ENCODE results near the gene DNAAF3.
A peak's percentile ranks its signal among the peaks of the same experiment; 100 is the strongest.
"Not testable (repeated sequence)": the region's sequence is repeated elsewhere in the genome, so short reads cannot be mapped to it uniquely, and the experiment has no call there.

The DNAAF3 gene

GRCh38 chr19:55175117-55175867 is 8.9 kb upstream of the DNAAF3 start:
- no peak for DNase-seq (ENCODE audit: low spot score)

GRCh38 chr19:55174425-55175116 is 8.2 kb upstream of the DNAAF3 start:
- no peak for DNase-seq (ENCODE audit: low spot score)

GRCh38 chr19:55173714-55174409 is 7.4 kb upstream of the DNAAF3 start:
- DNase-seq (ENCODE audit: low spot score), result peak; percentile 94

GRCh38 chr19:55173186-55173713 is 6.8 kb upstream of the DNAAF3 start:
- no peak for DNase-seq (ENCODE audit: low spot score)

- DNase-seq (ENCODE audit: low spot score), result peak; percentile 71
Observed at GRCh38 chr19:55172741-55173140, 6.3 kb upstream of the DNAAF3 start.

- not testable (repeated sequence) for DNase-seq (ENCODE audit: low spot score)
Observed at GRCh38 chr19:55172318-55172717, 5.9 kb upstream of the DNAAF3 start.

GRCh38 chr19:55171440-55171839 is 5.0 kb upstream of the DNAAF3 start:
- DNase-seq (ENCODE audit: low spot score), result no peak

GRCh38 chr19:55169136-55169535 is 2.7 kb upstream of the DNAAF3 start:
- DNase-seq (ENCODE audit: low spot score), result no peak

GRCh38 chr19:55165952-55166529 is 372 bp downstream of the DNAAF3 start:
- DNase-seq (ENCODE audit: low spot score), result peak; percentile 81

- no peak for DNase-seq (ENCODE audit: low spot score)
Observed at GRCh38 chr19:55161571-55162322, 4.7 kb downstream of the DNAAF3 start.

- no peak for DNase-seq (ENCODE audit: low spot score)
Observed at GRCh38 chr19:55160986-55161365, 5.4 kb downstream of the DNAAF3 start.

- peak; percentile 96 for DNase-seq (ENCODE audit: low spot score)
Observed at GRCh38 chr19:55160128-55160985, 6.1 kb downstream of the DNAAF3 start.

GRCh38 chr19:55158848-55159749 is 7.3 kb downstream of the DNAAF3 start:
- DNase-seq (ENCODE audit: low spot score), result no peak

GRCh38 chr19:55158423-55158822 is 8.0 kb downstream of the DNAAF3 start:
- DNase-seq (ENCODE audit: low spot score), result no peak

- no peak for DNase-seq (ENCODE audit: low spot score)
Observed at GRCh38 chr19:55157064-55157908, 9.1 kb downstream of the DNAAF3 start, which contains the start of gene TNNI3. Gene TNNI3, minus strand, starts transcription at chr19:55157732. Its CDS starts 143 bp downstream, at chr19:55157589.

GRCh38 chr19:55156202-55157063 is 10.0 kb downstream of the DNAAF3 start:
- peak; percentile 65 for DNase-seq (ENCODE audit: low spot score)

- DNase-seq (ENCODE audit: low spot score), result not testable (repeated sequence)
Observed at GRCh38 chr19:55155784-55156183, 10.6 kb downstream of the DNAAF3 start.
